ENCODE data around the gene RUBCNL.

Gene RUBCNL

GRCh38 chr13:46378411-46378810 is 8.6 kb downstream of the RUBCNL start:
- TF ChIP-seq SIN3A (IDR thresholded peaks at IDR 0.05; ENCODE audit: borderline replicate concordance, insufficient read depth, low read length) (no peak), FOXP2 (optimal IDR thresholded peaks at IDR 0.05; ENCODE audit: borderline replicate concordance, extremely low read depth, extremely low read length, insufficient read depth) (no peak)

GRCh38 chr13:46377554-46377953 is 9.5 kb downstream of the RUBCNL start:
- no peak for TF ChIP-seq REST (IDR thresholded peaks at IDR 0.05; ENCODE audit: insufficient read depth in 1 of 2, low read depth in 2 of 2, low read length in 2 of 2)
- no peak for TF ChIP-seq SIN3A (IDR thresholded peaks at IDR 0.05; ENCODE audit: borderline replicate concordance, insufficient read depth, low read length)
- no peak for TF ChIP-seq POLR2AphosphoS5 (IDR thresholded peaks at IDR 0.05; ENCODE audit: low read depth, low read length)
- TF ChIP-seq TAF1 (IDR thresholded peaks at IDR 0.05; ENCODE audit: borderline replicate concordance, insufficient read depth, low read length) = no peak
- no peak for TF ChIP-seq FOXP2 (optimal IDR thresholded peaks at IDR 0.05; ENCODE audit: borderline replicate concordance, extremely low read depth, extremely low read length, insufficient read depth)

GRCh38 chr13:46374710-46375109 is 12.3 kb downstream of the RUBCNL start:
- TF ChIP-seq TAF1 (IDR thresholded peaks at IDR 0.05; ENCODE audit: borderline replicate concordance, insufficient read depth, low read length) (no peak), FOXP2 (optimal IDR thresholded peaks at IDR 0.05; ENCODE audit: borderline replicate concordance, extremely low read depth, extremely low read length, insufficient read depth) (no peak), SIN3A (IDR thresholded peaks at IDR 0.05; ENCODE audit: borderline replicate concordance, insufficient read depth, low read length) (no peak), REST (IDR thresholded peaks at IDR 0.05; ENCODE audit: insufficient read depth in 1 of 2, low read depth in 2 of 2, low read length in 2 of 2) (no peak), POLR2AphosphoS5 (IDR thresholded peaks at IDR 0.05; ENCODE audit: low read depth, low read length) (no peak)

- TF ChIP-seq SIN3A (IDR thresholded peaks at IDR 0.05; ENCODE audit: borderline replicate concordance, insufficient read depth, low read length) (no peak), TAF1 (IDR thresholded peaks at IDR 0.05; ENCODE audit: borderline replicate concordance, insufficient read depth, low read length) (no peak), FOXP2 (optimal IDR thresholded peaks at IDR 0.05; ENCODE audit: borderline replicate concordance, extremely low read depth, extremely low read length, insufficient read depth) (no peak), POLR2AphosphoS5 (IDR thresholded peaks at IDR 0.05; ENCODE audit: low read depth, low read length) (no peak), REST (IDR thresholded peaks at IDR 0.05; ENCODE audit: insufficient read depth in 1 of 2, low read depth in 2 of 2, low read length in 2 of 2) (no peak)
Measured at GRCh38 chr13:46373623-46374022, 13.4 kb downstream of the RUBCNL start.

- TF ChIP-seq TAF1 (IDR thresholded peaks at IDR 0.05; ENCODE audit: borderline replicate concordance, insufficient read depth, low read length) (no peak), FOXP2 (optimal IDR thresholded peaks at IDR 0.05; ENCODE audit: borderline replicate concordance, extremely low read depth, extremely low read length, insufficient read depth) (no peak), POLR2AphosphoS5 (IDR thresholded peaks at IDR 0.05; ENCODE audit: low read depth, low read length) (no peak), REST (IDR thresholded peaks at IDR 0.05; ENCODE audit: insufficient read depth in 1 of 2, low read depth in 2 of 2, low read length in 2 of 2) (no peak), SIN3A (IDR thresholded peaks at IDR 0.05; ENCODE audit: borderline replicate concordance, insufficient read depth, low read length) (no peak)
Measured at GRCh38 chr13:46372071-46372470, 15.0 kb downstream of the RUBCNL start.
